ENCODE data around the gene PML.

Gene PML

DNA sequence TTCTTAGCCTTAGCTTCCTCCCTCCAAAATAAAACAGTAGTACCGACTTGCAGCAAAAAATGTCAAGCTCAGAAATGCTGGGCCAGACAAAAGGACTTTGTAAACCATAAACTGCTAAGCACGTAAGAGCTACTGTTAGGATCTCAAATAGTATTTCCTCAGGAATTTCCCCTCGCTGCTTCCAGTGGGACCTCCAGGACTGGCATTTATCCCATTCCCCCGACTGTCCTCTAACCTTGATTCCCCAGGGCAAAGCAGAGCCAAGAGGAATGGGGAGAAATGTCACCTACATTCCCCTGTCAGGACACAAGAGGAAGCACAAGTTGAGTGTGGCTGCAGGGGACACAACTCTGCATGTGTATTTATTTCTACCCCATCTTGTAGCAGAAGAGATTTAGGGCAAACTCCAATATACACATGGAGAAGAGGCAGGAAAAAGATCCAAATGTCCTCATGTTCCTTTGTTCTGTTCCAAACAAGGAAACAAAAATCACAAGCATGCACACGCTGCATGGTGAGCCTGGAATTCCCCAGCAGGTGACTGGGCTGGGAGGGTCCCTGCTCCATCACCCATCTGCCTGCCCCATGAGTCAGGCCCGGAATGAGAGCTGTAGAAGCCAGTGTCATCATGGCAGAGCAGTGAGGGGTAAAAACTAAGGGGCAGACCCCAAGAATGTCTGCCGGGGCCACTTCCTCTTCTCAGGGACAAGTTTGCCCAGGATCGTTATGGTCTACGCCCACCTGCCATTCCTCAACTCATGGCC lies 6.7 kb upstream of the PML start:
- in situ Hi-C loops (cut with HindIII; ENCODE audit: low sequenced_read_pairs): loop anchor here (25.0 kb wide), 1 partner anchor 324 kb away; no protein-coding TSS in a partner anchor
- DNase-seq (ENCODE audit: low read depth): no peak
- no peak overlapping the region for H3K4me3 ChIP-seq (ENCODE audit: low read depth, low read length)
- TF ChIP-seq, protein P1, sequence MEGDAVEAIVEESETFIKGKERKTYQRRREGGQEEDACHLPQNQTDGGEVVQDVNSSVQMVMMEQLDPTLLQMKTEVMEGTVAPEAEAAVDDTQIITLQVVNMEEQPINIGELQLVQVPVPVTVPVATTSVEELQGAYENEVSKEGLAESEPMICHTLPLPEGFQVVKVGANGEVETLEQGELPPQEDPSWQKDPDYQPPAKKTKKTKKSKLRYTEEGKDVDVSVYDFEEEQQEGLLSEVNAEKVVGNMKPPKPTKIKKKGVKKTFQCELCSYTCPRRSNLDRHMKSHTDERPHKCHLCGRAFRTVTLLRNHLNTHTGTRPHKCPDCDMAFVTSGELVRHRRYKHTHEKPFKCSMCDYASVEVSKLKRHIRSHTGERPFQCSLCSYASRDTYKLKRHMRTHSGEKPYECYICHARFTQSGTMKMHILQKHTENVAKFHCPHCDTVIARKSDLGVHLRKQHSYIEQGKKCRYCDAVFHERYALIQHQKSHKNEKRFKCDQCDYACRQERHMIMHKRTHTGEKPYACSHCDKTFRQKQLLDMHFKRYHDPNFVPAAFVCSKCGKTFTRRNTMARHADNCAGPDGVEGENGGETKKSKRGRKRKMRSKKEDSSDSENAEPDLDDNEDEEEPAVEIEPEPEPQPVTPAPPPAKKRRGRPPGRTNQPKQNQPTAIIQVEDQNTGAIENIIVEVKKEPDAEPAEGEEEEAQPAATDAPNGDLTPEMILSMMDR (IDR thresholded peaks at IDR 0.05; ENCODE audit: low read depth, low read length, missing control alignments): no peak

DNA sequence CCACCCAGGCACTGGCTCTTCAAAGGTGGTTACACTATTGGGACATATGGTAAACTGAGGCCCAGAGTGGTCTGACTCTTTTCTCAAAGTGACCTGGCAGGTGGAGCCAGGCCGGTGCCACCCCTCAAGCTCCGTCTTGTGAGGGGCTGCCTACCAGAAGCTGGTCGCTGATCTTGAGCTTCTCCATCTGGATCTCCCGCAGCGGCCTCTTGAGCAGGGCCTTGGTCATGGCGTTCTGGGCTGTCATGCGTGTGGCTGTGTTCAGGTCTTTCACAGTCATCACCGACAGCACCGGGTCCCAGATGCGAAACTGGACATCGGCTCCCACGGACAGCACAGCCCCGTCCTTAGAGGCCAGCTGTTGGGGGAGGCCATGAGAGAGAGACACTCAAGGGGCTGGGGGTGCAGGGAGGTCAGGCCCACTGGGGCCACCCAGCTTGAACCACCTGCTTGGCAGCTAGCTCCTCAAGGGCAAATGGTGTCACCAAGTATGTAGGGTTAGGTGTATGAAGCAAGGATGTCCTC lies 6.0 kb upstream of the PML start:
- TF ChIP-seq, protein P1 (IDR thresholded peaks at IDR 0.05; ENCODE audit: low read depth, low read length, missing control alignments): no peak
- DNase-seq (ENCODE audit: low read depth): no peak
- no peak overlapping the region for H3K4me3 ChIP-seq (ENCODE audit: low read depth, low read length)
- in situ Hi-C loops (cut with HindIII; ENCODE audit: low sequenced_read_pairs): loop anchor here (25.0 kb wide), 1 partner anchor 324 kb away; no protein-coding TSS in a partner anchor

DNA sequence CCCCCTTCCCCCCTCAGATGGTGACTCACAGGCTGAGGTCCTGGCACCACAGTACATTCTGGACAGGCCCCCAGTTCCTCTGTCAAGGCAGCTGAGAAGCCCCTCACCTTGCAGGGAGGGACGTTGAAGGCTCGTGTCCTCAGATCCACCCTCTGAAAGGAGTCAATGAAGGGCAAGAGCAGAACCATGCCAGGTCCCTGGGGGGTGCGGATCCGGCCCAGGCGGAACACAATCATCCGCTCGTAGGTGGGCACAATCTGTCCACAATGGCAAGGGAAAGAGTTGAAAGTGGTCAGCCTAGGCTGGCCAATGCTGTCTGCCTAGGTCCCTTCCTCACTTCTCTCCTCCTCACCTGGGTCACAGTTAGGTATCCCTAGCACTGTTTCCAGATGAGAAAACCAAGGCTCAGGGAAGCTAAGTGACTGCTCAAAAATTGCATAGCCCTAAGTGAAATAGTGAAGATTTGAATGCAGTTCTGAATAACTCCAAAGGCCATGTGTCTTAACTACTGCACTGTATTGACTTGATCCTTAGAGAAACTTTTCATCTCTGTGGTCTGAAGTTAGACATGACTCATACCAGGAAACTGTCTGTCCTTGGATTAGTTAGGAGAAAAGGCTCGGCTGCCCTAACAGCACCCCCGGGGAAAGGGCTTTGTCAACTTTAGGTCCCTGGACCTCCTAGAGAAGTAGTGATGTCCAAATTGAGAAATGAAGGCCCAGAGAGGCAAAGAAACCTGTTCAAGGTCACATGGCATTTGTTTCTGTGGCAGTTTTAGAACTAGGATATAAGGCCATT lies 5.3 kb upstream of the PML start:
- no peak overlapping the region for H3K4me3 ChIP-seq (ENCODE audit: low read depth, low read length)
- TF ChIP-seq, protein P1 (IDR thresholded peaks at IDR 0.05; ENCODE audit: low read depth, low read length, missing control alignments): no peak
- peak; percentile 60 for DNase-seq (ENCODE audit: low read depth)
- in situ Hi-C loops (cut with HindIII; ENCODE audit: low sequenced_read_pairs): loop anchor here (25.0 kb wide), 1 partner anchor 323 kb away; no protein-coding TSS in a partner anchor

DNA sequence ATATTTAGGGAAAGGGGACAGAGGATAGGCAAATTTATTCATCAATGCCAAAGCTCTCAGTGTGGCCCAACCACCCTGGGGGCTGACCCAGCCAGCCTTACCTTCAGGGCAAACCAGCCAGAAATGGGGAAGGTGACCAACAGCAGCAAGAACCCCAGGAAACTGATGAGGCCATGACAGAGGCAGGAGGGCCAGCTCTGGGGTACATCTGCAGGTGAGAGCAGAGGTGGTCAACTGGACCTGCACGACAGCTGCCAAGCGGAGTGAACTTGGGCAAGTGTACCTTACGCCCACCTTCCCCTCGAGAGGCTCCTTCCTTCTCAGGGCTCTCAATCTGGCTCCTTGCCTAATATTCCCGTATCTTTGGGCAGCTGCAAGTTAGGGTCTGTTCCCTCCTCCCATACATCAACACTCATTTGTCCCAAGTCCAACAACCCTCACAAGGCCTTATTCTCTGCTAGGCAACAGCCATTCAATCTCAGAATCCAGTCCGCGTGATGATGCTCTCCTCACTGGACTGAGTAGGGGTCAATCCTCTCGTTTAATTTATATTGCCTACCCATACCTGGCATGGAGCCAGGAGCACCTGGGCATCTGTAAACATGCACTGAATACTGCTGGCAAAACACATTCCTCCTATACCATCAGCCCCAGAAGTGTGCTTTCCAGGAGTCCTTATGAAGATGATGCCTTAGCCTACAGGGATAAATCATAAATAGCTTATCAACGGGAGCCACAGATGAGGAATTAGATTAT lies 4.1 kb upstream of the PML start:
- TF ChIP-seq, protein P1 (IDR thresholded peaks at IDR 0.05; ENCODE audit: low read depth, low read length, missing control alignments): no peak
- in situ Hi-C loops (cut with HindIII; ENCODE audit: low sequenced_read_pairs): loop anchor here (5.0 to 25.0 kb wide), 2 partner anchors 52 to 322 kb away; no protein-coding TSS in a partner anchor
- DNase-seq (ENCODE audit: low read depth): no peak
- H3K4me3 ChIP-seq (ENCODE audit: low read depth, low read length): no peak overlapping the region

DNA sequence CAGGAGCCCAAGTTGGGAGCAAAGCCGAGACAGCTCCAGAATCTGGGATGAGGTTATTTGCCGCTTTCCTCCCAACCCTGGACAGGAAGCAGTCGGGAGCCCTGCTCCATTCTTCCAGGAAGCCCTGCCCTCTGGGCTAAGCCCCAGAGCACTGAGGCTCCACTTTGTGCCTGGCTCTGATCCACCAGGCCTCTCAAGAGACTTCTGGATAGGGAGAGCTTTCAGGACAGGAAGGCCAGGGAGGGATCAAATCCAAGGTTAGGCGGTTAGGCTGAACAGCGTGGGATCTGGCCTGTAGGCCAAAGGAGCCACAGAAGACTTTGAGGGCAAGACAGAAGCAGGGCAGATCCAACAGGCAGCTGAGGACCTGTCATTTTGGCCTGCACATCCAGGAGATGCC lies 3.3 kb upstream of the PML start:
- peak overlapping the region; percentile 68 for H3K4me3 ChIP-seq (ENCODE audit: low read depth, low read length)
- TF ChIP-seq, protein P1 (IDR thresholded peaks at IDR 0.05; ENCODE audit: low read depth, low read length, missing control alignments): no peak
- in situ Hi-C loops (cut with HindIII; ENCODE audit: low sequenced_read_pairs): loop anchor here (5.0 to 25.0 kb wide), 2 partner anchors 51 to 321 kb away; no protein-coding TSS in a partner anchor
- no peak for DNase-seq (ENCODE audit: low read depth)

Data from astrocyte of the cerebellum (primary cell).